Measurements from ENCODE around the gene CYBRD1. TPM values are rescaled to one million over a fixed set of nuclear protein-coding genes. Genes with fewer than 3 reads are reported as not detected.

Gene CYBRD1
- total and polyA plus RNA-seq, 8 donors: 4.4 to 29.3 (median 7.7) TPM

- Histone ChIP-seq H3K9me3 (no peaks in the 10 kb centered on the region), H3K36me3 (no peaks in the 10 kb centered on the region), H3K4me3 (no peak overlapping the region), H3K27ac (no peak overlapping the region), H3K27me3 (no peaks in the 10 kb centered on the region), H3K4me1 (no peaks in the 10 kb centered on the region)
- no peak for ATAC-seq
- FAIRE-seq: no peak
- 74 to 77% methylated on average over 5 of the region's 5 CpGs for WGBS, 2 donors
- no peak for DNase-seq
- no peak for TF ChIP-seq CTCF (IDR thresholded peaks at IDR 0.05)
- intact Hi-C loops (cut with DNase I): no loop called here
Measured at GRCh38 chr2:171575606-171576005, 53.3 kb downstream of the CYBRD1 start.

- FAIRE-seq (no peak), ATAC-seq (no peak), DNase-seq (no peak)
- H3K27me3 ChIP-seq: no peaks in the 10 kb centered on the region
- H3K4me1 ChIP-seq: no peaks in the 10 kb centered on the region
- TF ChIP-seq CTCF (IDR thresholded peaks at IDR 0.05): no peak
- no peak overlapping the region for H3K4me3 ChIP-seq
- intact Hi-C loops (cut with DNase I): no loop called here
- WGBS, 2 donors: 75 to 80% methylated on average over 4 of the region's 4 CpGs
- H3K36me3 ChIP-seq: no peaks in the 10 kb centered on the region
- no peak overlapping the region for H3K27ac ChIP-seq
- H3K9me3 ChIP-seq: no peaks in the 10 kb centered on the region
Measured at GRCh38 chr2:171578127-171578803, 56.0 kb downstream of the CYBRD1 start.

- FAIRE-seq (no peak), ATAC-seq (no peak), DNase-seq (no peak)
- intact Hi-C loops (cut with DNase I): no loop called here
- H3K4me3 ChIP-seq: no peak overlapping the region
- H3K9me3 ChIP-seq: no peaks in the 10 kb centered on the region
- H3K27ac ChIP-seq: no peak overlapping the region
- 91 to 92% methylated on average over 1 of the region's 1 CpG for WGBS, 2 donors
- H3K36me3 ChIP-seq: no peaks in the 10 kb centered on the region
- H3K4me1 ChIP-seq: no peaks in the 10 kb centered on the region
- no peak for TF ChIP-seq CTCF (IDR thresholded peaks at IDR 0.05)
- no peaks in the 10 kb centered on the region for H3K27me3 ChIP-seq
Measured at GRCh38 chr2:171579481-171579880, 57.2 kb downstream of the CYBRD1 start.

- 86% methylated on average over 1 of the region's 1 CpG for WGBS, 2 donors
Measured at GRCh38 chr2:171583566-171583965, 61.3 kb downstream of the CYBRD1 start.

More at GRCh38 chr2:171583566-171583965, 61.3 kb downstream of the CYBRD1 start:
- no peak for TF ChIP-seq CTCF (IDR thresholded peaks at IDR 0.05)
- DNase-seq: no peak
- H3K9me3 ChIP-seq: no peaks in the 10 kb centered on the region
- no peaks in the 10 kb centered on the region for H3K27me3 ChIP-seq
- ATAC-seq: no peak
- intact Hi-C loops (cut with DNase I): no loop called here
- no peaks in the 10 kb centered on the region for H3K4me1 ChIP-seq
- H3K36me3 ChIP-seq: no peaks in the 10 kb centered on the region
- no peak for FAIRE-seq
- no peak overlapping the region for H3K4me3 ChIP-seq
- H3K27ac ChIP-seq: no peak overlapping the region

Measured in pancreas (tissue), 10 donors.